CD4-positive, alpha-beta T cell treated with Interleukin-6 at 100 ng/mL for 8 hours (primary cell): ENCODE measurements around the gene GPC5.

Experiments used
- DNase-seq: peaks from one replicate; pipeline ENCODE4 v3.0.0-alpha.2; 2020; ENCODE audit warnings: mixed read lengths, low spot score

Gene GPC5

GRCh38 chr13:92355213-92355612, 956.8 kb downstream of the GPC5 start:
- DNase-seq = no peak

- DNase-seq = no peak
Measured at GRCh38 chr13:92362717-92363116, 964.3 kb downstream of the GPC5 start.

GRCh38 chr13:92365904-92366303, 967.5 kb downstream of the GPC5 start:
- DNase-seq = no peak

DNA sequence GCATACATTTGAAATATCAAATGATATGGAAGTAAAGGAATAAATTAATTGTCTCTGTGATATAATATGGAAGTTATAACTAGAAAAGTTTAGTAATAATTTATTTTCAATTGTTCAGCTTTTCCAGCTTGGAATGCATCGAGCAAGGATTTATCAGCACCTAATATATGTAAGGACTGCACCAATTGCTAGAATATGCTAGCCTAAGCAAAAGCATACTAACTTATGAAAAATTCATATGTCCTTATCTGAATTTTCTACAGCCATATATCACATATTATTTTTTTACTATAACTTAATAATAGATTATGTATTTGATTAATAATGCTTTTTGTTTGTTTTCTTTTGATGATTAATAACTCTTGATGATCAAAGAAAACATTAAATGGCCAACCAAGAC, 979.0 kb downstream of the GPC5 start:
- no peak for DNase-seq

DNA sequence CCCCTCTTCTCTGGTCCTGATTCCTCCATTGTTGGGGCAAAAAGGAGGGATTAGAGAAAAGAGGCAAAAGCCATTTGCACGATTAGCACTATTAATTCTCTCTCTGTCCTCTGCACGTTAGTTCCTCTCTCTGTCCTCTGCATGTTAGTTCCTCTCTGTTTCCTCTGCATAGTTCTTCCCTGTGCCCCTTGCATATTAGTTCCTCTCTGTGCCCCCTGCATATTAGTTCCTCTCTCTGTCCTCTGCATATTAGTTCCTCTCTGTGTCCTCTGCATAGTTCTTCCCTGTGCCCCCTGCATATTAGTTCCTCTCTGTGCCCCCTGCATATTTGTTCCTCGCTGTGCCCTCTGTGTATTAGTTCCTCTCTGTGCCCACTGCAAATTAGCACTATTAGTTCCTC, 981.0 kb downstream of the GPC5 start:
- DNase-seq = no peak

DNA sequence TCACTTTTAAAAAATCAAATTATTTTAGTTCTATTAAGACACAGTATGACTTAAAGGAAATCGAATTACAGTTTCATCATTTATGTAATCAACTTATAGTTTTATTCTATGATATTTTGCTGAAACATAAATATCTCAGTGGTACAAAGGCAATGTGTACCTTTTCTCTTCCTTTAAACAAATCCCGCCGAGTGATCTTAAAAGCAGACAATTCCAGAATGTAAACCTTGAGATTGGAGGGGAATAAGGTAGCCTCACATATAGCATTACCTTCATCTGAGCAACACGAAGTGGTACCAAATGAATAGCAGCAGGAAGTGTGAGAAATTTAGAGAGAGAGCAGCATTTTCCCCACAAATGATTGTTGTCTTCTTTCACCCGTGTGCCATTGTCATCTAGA, 986.0 kb downstream of the GPC5 start:
- no peak for DNase-seq

- DNase-seq = no peak
Measured at GRCh38 chr13:92387245-92387644, 988.8 kb downstream of the GPC5 start.

- no peak for DNase-seq
Measured at GRCh38 chr13:92390217-92390616, 991.8 kb downstream of the GPC5 start.

- DNase-seq = no peak
Measured at GRCh38 chr13:92403606-92404005, 1005.2 kb downstream of the GPC5 start.

DNA sequence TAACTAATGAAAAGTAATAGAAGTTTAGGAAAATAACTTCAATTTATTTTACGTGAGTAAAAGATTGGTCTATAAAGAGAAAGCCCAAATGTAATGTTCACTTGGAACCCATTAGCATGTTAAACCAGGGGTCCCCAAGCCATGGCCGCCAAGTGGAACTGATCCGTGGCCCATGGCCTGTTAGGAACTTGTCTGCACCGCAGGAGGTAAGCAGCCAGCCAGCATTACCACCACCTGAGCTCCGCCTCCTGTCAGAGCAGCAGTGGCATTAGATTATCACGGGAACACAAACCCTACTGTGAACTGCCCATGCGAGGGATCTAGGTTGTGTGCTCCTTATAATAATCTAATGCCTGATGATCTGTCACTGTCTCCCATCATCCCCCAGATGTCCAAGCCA, 1009.4 kb downstream of the GPC5 start:
- no peak for DNase-seq

DNA sequence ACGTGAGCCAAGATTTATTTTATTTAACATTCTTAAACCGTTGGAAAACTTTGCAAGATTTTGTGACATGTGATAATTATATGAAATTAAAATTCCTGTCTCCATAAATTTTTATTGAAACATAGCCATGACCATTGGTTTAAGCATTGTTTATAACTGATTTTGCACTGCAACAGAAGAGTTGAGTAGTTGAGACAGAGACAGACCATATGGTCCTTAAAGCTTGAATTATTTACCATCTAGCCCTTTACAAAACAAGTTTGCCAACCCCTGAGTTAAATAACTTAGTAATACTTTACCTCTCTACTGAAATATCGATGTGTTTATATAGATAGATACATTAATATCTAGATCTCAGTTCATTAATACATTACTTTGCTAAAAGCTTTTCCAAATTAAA, 1014.1 kb downstream of the GPC5 start:
- DNase-seq = no peak

GRCh38 chr13:92412996-92413395, 1014.6 kb downstream of the GPC5 start:
- DNase-seq = no peak

DNA sequence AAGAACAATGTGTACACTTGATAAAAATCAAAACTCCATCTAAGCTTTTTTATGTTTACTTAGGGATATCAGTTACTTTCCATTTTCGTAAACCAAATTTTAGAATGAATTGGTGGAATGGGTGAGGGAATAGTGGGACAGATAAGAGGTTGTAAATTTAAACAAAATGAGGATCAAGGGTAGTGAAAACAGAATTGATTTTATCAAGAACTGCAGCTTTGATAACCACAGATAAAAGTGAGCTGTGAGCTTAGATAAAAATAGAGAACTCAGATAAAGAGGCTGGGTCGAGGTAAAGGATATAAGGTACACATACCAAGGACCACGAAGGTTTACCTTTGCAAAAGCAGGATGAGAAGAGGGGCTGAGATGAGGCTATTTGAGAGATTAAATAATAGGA, 1015.0 kb downstream of the GPC5 start:
- no peak for DNase-seq

GRCh38 chr13:92414851-92415250, 1016.4 kb downstream of the GPC5 start:
- no peak for DNase-seq

GRCh38 chr13:92415781-92416180, 1017.4 kb downstream of the GPC5 start:
- no peak for DNase-seq

GRCh38 chr13:92418818-92419412, 1020.5 kb downstream of the GPC5 start:
- no peak for DNase-seq

DNA sequence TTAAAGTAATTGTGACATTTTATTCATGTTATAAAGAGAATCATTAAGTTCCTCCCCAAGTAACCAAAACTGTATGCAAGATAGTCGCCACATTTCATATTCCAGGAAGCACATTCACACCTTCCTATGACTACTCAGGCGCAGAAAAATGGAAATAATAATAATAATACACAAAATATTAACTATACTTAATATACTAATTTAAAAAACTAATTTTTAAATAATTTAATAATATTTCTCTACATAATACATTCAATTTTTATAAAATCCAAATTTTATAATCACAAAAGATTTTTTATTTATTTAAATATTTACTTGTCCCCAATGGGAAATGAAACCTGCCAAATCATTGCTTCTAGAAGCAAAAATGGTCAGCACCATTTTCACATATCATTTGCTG, 1030.8 kb downstream of the GPC5 start:
- DNase-seq = no peak

DNA sequence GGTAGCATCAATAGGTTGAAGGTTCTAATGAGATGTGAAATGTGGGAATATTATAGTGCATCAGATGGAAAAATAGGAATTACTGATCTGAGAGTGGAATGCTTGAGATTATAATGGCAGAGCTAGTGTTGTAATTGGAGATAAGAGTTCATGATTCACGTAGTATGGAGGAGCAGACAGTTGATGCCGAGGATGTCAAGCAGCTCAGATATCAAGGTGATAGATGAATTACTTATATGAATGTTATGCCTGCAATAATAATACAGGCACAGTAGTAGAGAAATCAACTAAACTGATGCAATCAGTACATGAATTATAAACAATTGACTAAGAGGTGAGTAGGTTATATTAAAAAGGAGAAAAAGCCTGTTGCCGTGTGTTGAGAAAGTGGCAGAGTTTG, 1035.0 kb downstream of the GPC5 start:
- no peak for DNase-seq

DNA sequence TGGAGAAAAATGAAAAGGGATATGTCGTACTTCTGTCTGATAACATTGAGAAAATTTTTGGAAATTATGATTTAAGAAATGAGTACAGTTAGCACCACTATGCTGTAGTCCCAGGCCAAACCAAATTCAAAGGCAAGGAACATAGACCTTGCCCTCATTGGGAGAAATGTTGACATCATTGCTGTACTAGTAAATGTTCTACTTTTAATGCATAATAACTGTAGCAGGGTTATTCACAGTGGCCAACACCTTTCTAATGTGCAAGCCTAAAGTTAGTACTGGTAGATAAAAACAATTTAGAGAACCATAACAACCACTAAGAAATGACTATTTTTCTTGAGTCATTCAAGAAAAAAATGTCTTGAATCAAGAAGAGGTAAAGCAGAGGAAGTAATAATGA, 1035.5 kb downstream of the GPC5 start:
- no peak for DNase-seq

GRCh38 chr13:92436924-92437323, 1038.5 kb downstream of the GPC5 start:
- DNase-seq = no peak

GRCh38 chr13:92444244-92444643, 1045.8 kb downstream of the GPC5 start:
- no peak for DNase-seq

DNA sequence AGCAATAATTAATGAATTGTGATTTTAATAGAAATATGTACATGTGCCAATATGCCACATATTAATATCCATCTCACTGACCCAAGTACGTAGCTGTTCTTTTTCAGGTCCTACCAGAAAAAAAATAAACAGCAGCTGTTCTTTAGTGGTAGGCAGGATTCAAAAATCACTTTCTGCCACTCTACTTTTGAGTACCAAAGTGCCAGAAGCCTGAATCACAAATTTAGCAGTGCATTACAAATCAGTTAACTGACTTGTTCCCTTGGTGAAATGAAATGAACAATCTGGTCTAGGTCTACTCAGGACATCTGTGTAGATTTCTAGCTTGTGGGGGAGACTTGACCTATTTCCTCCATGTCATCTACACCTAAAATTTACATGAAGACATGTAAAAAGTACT, 1052.6 kb downstream of the GPC5 start:
- DNase-seq = no peak

GRCh38 chr13:92452840-92453239, 1054.4 kb downstream of the GPC5 start:
- no peak for DNase-seq

DNA sequence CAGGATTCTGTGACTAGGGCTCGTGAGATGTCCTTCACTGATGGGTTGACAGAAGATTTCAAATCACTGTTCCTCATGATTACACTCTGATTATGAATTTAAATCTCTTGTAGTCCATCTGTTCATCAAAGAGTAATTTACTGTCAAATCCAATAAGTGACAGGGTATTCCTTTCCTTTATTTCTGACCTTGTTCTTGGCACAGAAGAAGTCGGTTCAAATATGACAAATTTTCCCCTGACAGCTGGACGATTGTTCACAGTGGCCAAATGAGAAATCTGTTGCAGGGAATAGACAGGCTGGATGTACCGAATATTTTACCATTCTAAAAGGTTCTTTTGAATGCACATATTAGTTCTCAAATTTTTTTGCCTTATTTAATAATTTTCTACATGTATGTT, 1060.9 kb downstream of the GPC5 start:
- no peak for DNase-seq

DNA sequence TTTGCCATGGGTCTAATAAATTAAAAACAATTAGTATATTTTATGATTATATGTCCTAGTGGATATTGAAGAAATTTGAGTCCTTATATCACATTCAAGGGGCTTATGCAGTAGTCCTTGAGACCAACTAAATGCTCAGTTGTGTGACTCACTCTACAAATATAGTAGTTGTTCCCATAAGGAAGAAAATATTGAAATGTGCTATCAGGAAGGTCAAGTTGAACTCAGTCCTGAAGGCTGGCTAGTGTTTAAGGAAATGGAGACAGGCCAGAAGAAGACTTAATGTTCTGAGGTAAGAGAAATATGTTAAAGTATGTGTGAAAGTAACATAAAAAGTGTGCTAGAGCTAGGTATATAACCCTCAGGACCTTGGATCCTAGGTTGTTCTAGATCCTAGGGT, 1062.1 kb downstream of the GPC5 start:
- DNase-seq = no peak
